HG03175 (cell line): Measurements from ENCODE around the gene CREG1.

Source experiments
- ATAC-seq: cut with Tn5 transposase; IDR thresholded peaks from one replicate; pipeline ENCODE4 v1.9.1; 2021; ENCODE audit warnings: mild to moderate bottlenecking, moderate library complexity; ENCODE audit not compliant: unreplicated experiment

CREG1 gene

DNA sequence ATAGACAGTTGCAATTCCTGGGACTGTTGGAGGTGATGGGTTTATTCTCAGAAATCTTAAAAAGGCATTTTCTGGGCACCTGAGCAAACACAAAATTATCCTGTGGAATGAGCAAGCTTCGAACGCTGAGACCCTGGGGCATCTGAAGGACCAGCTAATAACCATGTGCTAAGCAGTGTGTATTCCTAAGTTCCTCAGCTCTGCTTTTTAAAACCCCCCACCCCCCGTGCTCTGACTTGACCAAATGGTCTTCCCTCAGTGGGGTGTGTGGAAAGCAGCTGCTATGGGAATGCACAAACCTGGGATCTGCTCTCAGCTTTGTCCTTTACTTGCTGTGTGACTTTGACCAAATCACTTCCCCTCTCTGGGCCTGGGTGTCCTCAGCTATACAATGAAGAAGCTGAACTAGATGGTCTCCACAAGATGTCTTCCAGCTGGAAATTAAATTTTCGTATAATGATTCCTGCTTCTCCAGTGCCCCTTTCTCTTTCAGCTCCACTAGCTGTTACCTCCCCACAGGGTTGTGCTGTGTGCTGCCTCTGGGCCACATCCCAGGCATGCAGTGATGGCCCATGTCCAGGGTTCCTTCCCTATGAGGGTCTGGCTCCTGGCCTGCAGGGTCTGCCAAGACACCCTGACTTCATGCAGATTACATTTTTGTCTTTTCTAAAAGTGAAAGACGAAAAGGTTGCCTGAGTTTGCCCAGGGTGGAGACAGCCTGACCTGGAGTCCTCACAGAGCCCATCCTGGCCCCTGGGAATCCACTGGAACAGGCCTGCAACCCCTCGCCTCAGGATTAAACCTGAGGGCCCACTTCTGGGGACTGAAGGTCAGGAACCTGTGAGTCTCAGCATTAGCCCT, 20.4 kb downstream of the CREG1 start:
- ATAC-seq: no peak

DNA sequence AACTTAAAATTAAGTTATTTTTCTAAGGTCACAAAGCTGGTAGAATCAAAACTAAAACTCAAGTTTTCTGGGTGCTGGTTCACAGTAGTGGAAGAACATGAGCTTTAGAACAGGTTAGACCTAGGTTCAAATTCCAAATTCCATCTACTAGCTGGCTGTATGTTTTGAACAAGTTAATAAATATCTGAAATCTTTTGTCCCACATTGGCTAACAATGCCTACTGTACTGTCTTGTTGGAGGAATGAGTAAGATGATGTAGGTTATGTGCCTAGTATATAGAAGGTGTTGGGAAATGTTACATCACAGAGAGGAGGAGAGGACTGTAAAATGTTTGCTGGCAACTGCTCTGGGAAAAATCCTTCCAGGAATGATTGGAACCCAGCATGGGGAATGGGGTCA, 21.2 kb downstream of the CREG1 start:
- ATAC-seq: no peak

GRCh38 chr1:167529829-167530474, 23.6 kb downstream of the CREG1 start:
- no peak for ATAC-seq

DNA sequence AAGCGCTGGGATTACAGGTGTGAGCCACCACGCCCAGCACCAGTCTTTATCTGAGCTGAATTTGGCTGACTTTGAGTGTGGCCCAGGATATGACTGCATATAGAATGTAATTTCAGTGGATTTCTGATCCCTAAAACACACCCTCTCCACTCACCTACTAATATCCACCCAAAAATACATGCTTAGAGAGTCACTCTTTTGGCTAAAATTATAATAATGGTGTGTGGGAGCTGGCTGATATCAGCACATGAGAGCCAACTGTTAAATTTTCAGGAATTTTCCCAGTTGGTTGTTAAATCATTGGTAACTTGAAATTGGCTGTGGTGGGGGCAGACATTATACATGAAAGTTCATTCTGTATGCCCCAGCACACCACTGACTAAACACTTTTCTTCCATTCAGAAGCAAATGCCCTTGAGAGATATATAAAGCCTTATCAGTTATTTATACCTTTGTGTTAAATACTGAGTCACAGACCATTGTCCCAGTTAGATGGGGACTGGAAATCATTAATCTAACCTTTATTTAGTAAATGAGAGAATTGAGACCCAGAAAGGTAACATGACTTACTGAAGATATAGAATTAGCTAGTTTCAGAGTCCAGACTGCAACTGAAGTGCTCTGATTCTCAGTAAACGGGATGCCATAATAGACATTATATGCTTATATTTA, 25.4 kb downstream of the CREG1 start:
- ATAC-seq: no peak

DNA sequence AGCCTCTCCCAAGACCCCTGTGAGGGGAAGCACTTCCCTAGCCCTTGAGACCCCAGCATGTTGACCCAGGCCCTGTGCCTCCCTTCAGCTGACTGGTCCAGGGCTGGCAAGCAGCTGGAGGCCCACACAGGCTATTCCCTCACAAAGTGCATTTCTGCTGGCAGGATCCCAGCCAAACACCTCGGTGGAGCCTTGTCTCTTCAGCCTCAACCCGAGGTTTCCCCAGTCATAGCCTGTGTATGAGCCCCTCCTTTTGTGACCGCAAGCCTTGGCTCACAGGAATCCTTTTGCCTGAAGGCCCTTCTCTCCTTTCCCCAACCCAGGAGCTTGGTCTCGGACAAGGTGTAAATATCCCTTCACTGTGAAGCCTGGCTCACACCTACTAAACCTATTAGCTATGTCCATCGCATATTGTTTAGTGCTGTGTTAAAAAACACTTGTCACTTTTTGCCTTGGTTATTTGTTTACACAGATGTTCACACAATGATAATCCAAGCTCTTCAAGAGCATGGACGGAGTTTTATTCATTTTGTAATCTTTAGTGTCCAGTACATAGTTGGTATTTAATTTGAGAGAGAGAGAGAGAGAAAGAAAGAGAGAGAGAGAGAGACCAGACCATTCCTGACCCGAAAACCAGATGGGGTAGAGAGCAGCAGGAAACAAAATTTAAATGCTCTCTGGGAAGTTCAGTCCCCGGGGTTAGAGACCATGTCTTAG, 26.7 kb downstream of the CREG1 start:
- ATAC-seq: no peak

DNA sequence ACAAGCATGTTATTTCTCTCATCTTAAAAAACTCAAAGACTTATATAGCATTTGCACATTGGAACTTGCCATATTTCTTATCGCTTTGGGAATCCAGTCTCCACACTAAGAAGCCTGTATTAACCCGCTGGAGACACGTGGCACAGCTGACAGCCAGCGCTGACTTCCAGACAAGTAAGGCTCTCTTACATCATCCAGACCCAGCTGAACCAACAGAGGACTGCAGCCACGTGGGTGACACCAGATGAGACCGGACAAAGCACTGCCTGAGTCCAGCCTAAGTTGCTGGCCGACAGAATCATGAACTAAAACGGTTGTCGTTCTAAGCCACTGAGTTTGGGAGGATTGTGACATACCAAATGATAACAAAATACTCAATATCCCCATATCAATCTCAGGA, 28.9 kb downstream of the CREG1 start:
- ATAC-seq: no peak

GRCh38 chr1:167522246-167522645, 31.3 kb downstream of the CREG1 start:
- ATAC-seq: no peak

GRCh38 chr1:167520711-167521206, 32.8 kb downstream of the CREG1 start:
- ATAC-seq: no peak

GRCh38 chr1:167518331-167518700, 35.2 kb downstream of the CREG1 start, which contains the start of gene CD247:
CD247 (minus strand) TSS chr1:167518529; CDS start chr1:167518465, 64 bp downstream.
- no peak for ATAC-seq

DNA sequence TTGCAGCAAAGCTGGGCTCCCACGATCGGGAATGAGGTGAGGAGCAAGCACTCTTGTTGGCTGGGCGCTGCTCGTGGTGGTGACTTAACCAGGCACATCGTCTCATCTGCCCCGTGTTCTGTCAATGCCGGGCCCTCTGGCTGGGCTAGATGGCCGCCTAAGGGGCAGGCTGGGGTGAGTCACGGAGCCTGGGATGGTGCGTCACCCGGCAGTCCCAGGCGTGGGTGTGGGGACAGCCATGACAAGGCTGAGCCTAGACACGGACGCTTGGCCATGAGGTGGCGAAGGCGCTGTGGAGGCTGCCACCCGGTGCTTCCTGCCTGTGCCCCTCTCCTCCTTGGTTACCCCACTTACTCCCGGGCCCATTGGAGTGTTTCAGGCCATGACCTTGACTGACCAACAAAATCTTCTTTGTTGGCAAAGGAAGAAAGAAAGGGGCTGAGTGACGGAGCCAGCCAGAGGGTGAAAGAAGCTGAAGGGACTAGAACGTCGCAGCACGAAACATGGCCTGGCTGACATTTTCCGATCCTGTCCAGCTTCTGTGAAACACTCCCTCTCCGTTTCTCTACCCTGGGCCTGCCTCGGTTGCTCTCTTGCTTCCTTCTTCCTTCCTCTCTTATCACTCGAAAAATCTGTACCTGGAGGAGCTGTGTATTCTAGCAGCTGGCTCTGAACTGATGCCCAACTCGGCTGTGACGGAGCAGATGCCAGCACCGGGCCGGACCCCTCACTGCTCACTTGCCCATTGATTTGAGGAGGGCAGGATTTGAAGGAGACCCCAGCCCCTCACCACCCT, 35.8 kb downstream of the CREG1 start:
- ATAC-seq: no peak

- ATAC-seq: no peak
Measured at GRCh38 chr1:167516404-167517388, 36.9 kb downstream of the CREG1 start.

GRCh38 chr1:167515893-167516321, 37.7 kb downstream of the CREG1 start:
- no peak for ATAC-seq

DNA sequence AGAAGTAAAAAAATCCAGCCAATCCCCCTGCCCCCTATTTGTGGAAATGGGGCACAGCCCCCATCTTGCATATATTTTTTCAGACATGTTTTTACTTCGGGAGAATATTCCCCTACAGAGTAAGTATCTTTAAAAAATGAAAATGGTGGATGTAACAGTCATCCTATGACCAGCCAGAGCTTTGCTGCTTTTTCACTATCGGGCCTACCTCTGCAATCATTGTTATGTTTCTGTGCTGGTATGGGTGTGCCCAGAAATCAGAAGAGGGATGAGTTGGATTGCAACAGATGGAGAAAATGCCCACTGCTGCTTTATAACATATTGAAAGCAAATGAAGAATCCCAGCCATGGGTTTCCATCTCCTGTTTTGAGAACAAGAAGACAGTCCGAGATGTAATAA, 38.1 kb downstream of the CREG1 start:
- no peak for ATAC-seq

GRCh38 chr1:167514288-167514687, 39.3 kb downstream of the CREG1 start:
- no peak for ATAC-seq

GRCh38 chr1:167512046-167512654, 41.4 kb downstream of the CREG1 start:
- no peak for ATAC-seq

- no peak for ATAC-seq
Measured at GRCh38 chr1:167511374-167511986, 42.1 kb downstream of the CREG1 start.

DNA sequence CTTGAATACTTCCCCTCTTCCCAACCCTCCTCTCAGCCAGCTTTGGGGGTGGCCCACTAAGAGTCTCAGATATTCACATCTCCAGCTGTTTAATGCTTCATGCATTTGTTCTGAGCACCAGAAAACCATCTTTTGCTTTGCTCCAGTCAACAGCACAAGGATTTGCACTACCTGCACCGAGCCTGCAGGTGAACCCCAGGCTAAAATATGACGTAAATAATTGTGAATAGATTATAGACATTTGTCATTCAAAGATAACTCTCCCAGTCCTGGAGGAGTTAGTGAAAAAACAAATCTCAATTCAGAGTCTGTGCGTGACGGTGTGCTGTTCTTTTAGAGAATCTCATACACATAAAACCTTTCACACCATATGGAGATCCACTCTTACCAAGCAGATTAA, 42.7 kb downstream of the CREG1 start:
- ATAC-seq: no peak

GRCh38 chr1:167510244-167510643, 43.3 kb downstream of the CREG1 start:
- no peak for ATAC-seq
